ENCODE data around the gene UBAC2.

GRCh38 chr13:99357941-99358340 lies 157.3 kb downstream of the UBAC2 start:
- TF ChIP-seq CTCF (conservative IDR thresholded peaks at IDR 0.05; ENCODE audit: low read depth, low read length), result no peak
- TF ChIP-seq EZH2 (IDR thresholded peaks at IDR 0.05; ENCODE audit: borderline replicate concordance, low read depth, low read length, poor library complexity, severe bottlenecking), result no peak
